ENCODE data around the gene NFASC. TPM values are rescaled to one million over a fixed set of nuclear protein-coding genes. Genes with fewer than 3 reads are reported as not detected.

NFASC gene
- total RNA-seq, 2 donors from 2014 or later: 27.7 to 45.9 TPM

GRCh38 chr1:204928671-204929486 lies 58.2 kb downstream of the NFASC start:
- H3K9ac ChIP-seq (ENCODE audit: extremely low read depth, low read length, poor library complexity, severe bottlenecking): peak overlapping the region; percentile 64
- H3K27me3 Mint-ChIP-seq (ENCODE audit: insufficient read depth): no peaks in the 10 kb centered on the region
- DNase-seq: peak; percentile 88
- H3K4me3 ChIP-seq (ENCODE audit: low read length): peak overlapping the region; percentile 76
- peaks cover 41% of the 10 kb centered on the region for H3K4me1 ChIP-seq (ENCODE audit: control insufficient read depth, insufficient read depth, low read length)
- no peaks in the 10 kb centered on the region for H3K27me3 ChIP-seq (ENCODE audit: control insufficient read depth, insufficient read depth, low read length, poor library complexity, severe bottlenecking)
- H3K36me3 ChIP-seq (ENCODE audit: control insufficient read depth, insufficient read depth, low read length): no peaks in the 10 kb centered on the region
- H3K27ac ChIP-seq (ENCODE audit: low read depth, low read length): peak overlapping the region; percentile 75
- no peak overlapping the region for H3K27ac Mint-ChIP-seq
- peaks cover 35% of the 10 kb centered on the region for H3K4me1 Mint-ChIP-seq
- no peak overlapping the region for H3K4me3 Mint-ChIP-seq
- 26 to 40% methylated on average over 1 to 8 of the region's 8 CpGs for WGBS, 2 experiments (ENCODE audit: insufficient coverage in 1 of 2, insufficient read length in 1 of 2)
- H3K36me3 Mint-ChIP-seq (ENCODE audit: low read depth): no peaks in the 10 kb centered on the region
- TF ChIP-seq CTCF (conservative IDR thresholded peaks at IDR 0.05): no peak
- H3K9me3 Mint-ChIP-seq: no peaks in the 10 kb centered on the region
- H3K9me3 ChIP-seq (ENCODE audit: control insufficient read depth, low read length): no peaks in the 10 kb centered on the region

GRCh38 chr1:204929487-204930154 lies 59.0 kb downstream of the NFASC start:
- Histone ChIP-seq H3K4me1 (ENCODE audit: control insufficient read depth, insufficient read depth, low read length) (peaks cover 35% of the 10 kb centered on the region), H3K9ac (ENCODE audit: extremely low read depth, low read length, poor library complexity, severe bottlenecking) (peak overlapping the region; percentile 31), H3K4me3 (ENCODE audit: low read length) (peak overlapping the region; percentile 76), H3K27me3 (ENCODE audit: control insufficient read depth, insufficient read depth, low read length, poor library complexity, severe bottlenecking) (no peaks in the 10 kb centered on the region), H3K36me3 (ENCODE audit: control insufficient read depth, insufficient read depth, low read length) (peaks cover 6% of the 10 kb centered on the region), H3K9me3 (ENCODE audit: control insufficient read depth, low read length) (no peaks in the 10 kb centered on the region), H3K27ac (ENCODE audit: low read depth, low read length) (peak overlapping the region; percentile 75)
- H3K4me3 Mint-ChIP-seq: no peak overlapping the region
- no peak for TF ChIP-seq CTCF (conservative IDR thresholded peaks at IDR 0.05)
- H3K27ac Mint-ChIP-seq: no peak overlapping the region
- no peaks in the 10 kb centered on the region for H3K36me3 Mint-ChIP-seq (ENCODE audit: low read depth)
- peak; percentile 67 for DNase-seq
- WGBS, 2 experiments (ENCODE audit: insufficient coverage in 1 of 2, insufficient read length in 1 of 2): 62 to 64% methylated on average over 3 to 5 of the region's 6 CpGs
- H3K4me1 Mint-ChIP-seq: peaks cover 28% of the 10 kb centered on the region
- no peaks in the 10 kb centered on the region for H3K27me3 Mint-ChIP-seq (ENCODE audit: insufficient read depth)
- no peaks in the 10 kb centered on the region for H3K9me3 Mint-ChIP-seq

GRCh38 chr1:204930155-204930523 lies 59.5 kb downstream of the NFASC start:
- TF ChIP-seq CTCF (conservative IDR thresholded peaks at IDR 0.05): no peak
- no peak overlapping the region for H3K4me3 Mint-ChIP-seq
- no peak for DNase-seq

More at GRCh38 chr1:204930155-204930523, 59.5 kb downstream of the NFASC start:
- H3K27ac ChIP-seq (ENCODE audit: low read depth, low read length): no peak overlapping the region
- no peaks in the 10 kb centered on the region for H3K27me3 ChIP-seq (ENCODE audit: control insufficient read depth, insufficient read depth, low read length, poor library complexity, severe bottlenecking)
- H3K9ac ChIP-seq (ENCODE audit: extremely low read depth, low read length, poor library complexity, severe bottlenecking): peak overlapping the region; percentile 24
- no peaks in the 10 kb centered on the region for H3K9me3 ChIP-seq (ENCODE audit: control insufficient read depth, low read length)
- Mint-ChIP-seq H3K4me1 (peaks cover 25% of the 10 kb centered on the region), H3K27ac (no peak overlapping the region), H3K9me3 (no peaks in the 10 kb centered on the region), H3K36me3 (ENCODE audit: low read depth) (no peaks in the 10 kb centered on the region), H3K27me3 (ENCODE audit: insufficient read depth) (no peaks in the 10 kb centered on the region)
- H3K4me3 ChIP-seq (ENCODE audit: low read length): peak overlapping the region; percentile 76
- WGBS, 2 experiments (ENCODE audit: insufficient coverage in 1 of 2, insufficient read length in 1 of 2): 82 to 85% methylated on average over 2 to 3 of the region's 3 CpGs
- peaks cover 32% of the 10 kb centered on the region for H3K4me1 ChIP-seq (ENCODE audit: control insufficient read depth, insufficient read depth, low read length)
- H3K36me3 ChIP-seq (ENCODE audit: control insufficient read depth, insufficient read depth, low read length): peaks cover 6% of the 10 kb centered on the region
